ENCODE measurements around the gene DENND4C. TPM values are rescaled to one million over a fixed set of nuclear protein-coding genes. Genes with fewer than 3 reads are reported as not detected.
"Not testable (repeated sequence)": the region's sequence is repeated elsewhere in the genome, so short reads cannot be mapped to it uniquely, and the experiment has no call there.

DENND4C gene
- polyA plus RNA-seq, 3 donors: 37.4 to 57.9 (median 50.0) TPM

DNA sequence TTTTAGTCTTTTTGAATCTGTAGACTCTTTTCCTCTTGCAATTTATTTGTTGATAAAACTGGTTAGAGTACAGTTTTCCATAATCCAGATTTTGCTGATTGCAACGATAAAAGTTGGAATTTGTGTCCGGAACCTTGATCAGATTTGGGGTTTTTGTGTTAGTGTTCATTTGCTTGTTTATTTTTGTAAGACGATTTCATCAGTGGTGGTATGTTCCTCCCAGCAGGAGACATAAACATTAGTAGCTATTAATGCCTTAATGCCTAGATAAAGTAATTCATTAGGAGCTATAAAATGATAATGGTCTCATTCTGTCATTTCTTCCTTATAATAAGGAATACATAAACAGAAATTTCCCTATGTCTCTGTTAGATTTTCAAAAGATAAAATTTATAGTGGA is 128.2 kb downstream of the DENND4C start:
- no peak for DNase-seq

DNA sequence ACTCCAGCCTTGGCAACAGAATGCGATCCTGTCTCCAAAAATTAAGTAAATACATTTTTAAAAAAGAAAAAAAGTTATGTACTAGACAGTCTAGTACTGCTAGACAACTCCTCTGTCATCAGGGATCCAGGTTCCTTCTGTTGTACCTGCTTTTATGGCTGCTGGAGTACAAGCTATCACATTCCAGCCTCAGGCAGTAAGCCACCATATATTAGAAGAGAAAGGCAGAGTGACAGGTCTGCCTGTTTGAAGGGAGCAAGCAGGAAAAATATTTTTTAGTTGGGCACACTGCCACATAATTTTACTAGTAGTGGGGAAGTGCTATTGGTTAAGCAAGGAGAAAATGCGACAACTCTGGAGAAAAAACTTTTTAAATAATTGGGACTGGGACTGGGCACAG is 138.6 kb downstream of the DENND4C start:
- DNase-seq: no peak

DNA sequence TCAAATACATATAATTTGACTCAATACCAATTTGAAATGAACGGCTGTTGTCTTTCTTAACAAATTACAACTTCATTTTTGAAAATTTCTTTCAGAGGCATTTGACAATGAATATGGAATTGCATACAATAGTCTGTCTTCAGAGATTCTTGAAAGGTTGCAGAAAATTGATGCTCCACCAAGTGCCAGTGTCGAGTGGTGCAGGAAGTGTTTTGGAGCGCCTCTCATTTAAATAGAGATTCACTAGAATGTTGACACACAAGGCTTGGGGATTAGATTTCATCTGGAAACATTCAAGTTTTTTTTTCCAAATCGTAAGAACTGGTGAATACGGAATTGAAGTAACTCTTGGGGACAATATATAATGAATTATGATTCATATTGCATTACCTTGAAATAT is 141.4 kb downstream of the DENND4C start:
- DNase-seq: no peak

- DNase-seq: no peak
These were observed 142.1 kb downstream of the DENND4C start for GRCh38 chr9:19372567-19372966.

- DNase-seq: no peak
These were observed 143.0 kb downstream of the DENND4C start for GRCh38 chr9:19373527-19373926.

GRCh38 chr9:19375538-19375937 is 145.0 kb downstream of the DENND4C start:
- DNase-seq: no peak

DNA sequence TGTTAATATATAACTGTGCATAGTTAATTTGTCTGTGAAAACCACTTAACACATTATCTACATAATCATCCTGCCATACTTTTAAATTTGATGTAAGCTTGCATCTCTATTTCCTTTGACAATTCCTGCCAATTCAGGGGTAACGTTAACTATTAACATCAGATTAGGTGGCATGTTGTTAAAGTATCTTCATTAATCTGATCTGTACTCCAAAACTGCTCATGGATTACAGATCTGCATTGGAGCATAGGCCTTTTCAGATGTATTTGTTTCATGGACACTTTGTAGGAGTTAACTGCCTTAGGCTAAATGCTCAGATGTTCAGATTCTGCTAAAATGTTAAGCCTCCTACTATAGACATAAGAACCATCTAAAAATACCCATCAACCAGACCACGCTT is 146.4 kb downstream of the DENND4C start:
- no peak for DNase-seq

- DNase-seq: no peak
These were observed 147.7 kb downstream of the DENND4C start for GRCh38 chr9:19378164-19378563.

- no peak for DNase-seq
These were observed 148.2 kb downstream of the DENND4C start for GRCh38 chr9:19378647-19379046.

DNA sequence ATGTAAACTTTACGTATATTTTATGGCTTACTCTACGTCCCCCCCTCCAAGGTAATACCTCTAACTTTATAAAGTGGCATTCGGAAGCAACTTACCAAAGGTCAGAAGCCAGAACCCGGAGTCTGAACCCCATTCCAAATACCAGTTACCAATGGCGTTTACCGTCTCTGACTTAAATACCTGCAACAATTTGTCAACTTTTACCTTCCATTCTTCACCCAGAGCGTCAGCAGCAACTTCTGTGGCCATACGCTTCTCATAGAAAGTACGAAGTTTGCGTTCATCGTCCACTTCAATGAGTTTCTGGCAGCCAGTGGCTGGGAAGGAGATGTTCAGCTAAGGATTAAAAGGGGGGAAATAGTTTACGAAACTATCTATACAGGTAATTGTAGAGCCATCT is 148.8 kb downstream of the DENND4C start:
- DNase-seq: no peak

GRCh38 chr9:19379697-19380046 is 149.2 kb downstream of the DENND4C start:
- peak; percentile 26 for DNase-seq

DNA sequence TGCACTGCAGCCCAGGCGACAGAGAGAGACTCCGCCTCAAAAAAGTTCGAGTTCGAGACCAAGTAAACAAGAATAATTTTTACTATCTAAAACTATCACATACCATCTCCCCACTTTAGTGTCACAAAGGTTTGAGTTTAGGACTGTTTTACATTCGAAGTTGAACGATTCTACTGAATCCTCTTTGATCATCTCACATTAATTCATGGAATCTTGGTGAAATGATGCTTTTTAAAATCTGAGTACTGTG is 150.3 kb downstream of the DENND4C start:
- peak; percentile 7 for DNase-seq

DNA sequence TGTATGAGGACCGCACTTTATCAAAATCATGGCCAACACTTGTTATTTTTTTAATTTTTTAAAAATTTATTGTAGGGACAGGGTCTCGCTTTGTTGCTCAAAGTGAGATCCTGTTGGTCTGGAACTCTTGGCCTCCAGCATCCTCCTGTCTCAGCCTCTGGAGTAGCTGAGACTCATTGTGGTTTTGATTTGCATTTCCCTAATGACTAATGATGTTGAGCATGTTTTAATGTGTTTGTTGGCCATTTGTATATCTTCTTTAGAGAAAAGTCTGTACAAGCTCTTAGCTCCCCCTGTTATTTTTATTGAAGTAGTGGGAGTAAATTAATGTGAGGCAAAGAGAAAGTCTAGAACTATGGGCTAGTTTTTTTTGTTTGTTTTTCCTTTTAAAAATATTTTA is 151.2 kb downstream of the DENND4C start:
- no peak for DNase-seq

GRCh38 chr9:19385212-19385611 is 154.7 kb downstream of the DENND4C start:
- DNase-seq: not testable (repeated sequence)

DNA sequence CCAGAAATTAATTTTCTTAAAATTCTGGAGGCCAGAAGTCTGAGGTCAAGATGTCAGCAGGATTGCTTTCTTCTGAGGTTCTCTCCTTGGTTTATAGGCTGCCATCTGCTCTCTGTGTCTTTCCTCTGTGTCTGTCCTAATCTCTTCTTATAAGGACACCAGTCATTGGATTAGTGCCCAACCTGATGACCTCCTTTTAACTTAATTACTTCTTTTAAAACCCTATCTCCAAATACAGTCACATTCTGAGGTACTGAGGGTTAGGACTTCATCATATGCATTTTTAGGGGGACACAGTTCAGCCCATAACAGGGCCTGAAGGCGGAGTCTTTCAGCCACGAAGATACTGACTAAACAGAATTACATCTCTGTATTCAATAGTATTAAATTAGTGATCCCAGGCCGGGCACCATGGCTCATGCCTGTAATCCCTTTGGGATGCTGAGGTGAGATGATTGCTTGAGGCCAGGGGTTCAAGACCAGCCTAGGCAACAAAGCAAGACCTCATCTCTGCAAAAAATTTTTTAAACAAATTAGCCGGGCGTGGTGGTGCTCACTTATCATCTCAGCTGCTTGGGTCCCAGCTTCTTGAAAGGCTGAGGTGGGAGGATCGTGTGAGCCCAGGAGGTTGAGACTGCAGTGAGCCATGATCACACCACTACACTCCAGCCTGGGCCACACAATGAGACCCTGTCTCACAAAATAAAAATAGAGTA is 155.5 kb downstream of the DENND4C start:
- no peak for DNase-seq

GRCh38 chr9:19386502-19387044 is 156.1 kb downstream of the DENND4C start:
- DNase-seq: no peak

- no peak for DNase-seq
These were observed 156.8 kb downstream of the DENND4C start for GRCh38 chr9:19387317-19387716.

DNA sequence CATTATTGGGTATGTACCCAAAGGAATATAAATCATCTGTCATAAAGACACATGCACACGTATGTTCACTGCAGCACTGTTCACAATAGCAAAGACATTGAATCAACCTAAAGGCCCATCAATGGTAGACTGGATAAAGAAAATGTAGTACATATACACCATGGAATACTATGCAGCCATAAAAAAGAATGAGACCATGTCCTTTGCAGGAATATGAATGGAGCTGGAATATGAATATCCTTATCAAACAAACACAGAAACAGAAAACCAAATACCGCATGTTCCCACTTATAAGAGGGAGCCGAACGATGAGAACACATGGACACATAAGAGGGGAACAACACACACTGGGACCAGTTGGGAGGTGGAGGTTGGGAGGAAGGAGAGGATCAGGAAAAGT is 159.0 kb downstream of the DENND4C start:
- not testable (repeated sequence) for DNase-seq

- DNase-seq: no peak
These were observed 167.4 kb downstream of the DENND4C start for GRCh38 chr9:19397845-19398244.

DNA sequence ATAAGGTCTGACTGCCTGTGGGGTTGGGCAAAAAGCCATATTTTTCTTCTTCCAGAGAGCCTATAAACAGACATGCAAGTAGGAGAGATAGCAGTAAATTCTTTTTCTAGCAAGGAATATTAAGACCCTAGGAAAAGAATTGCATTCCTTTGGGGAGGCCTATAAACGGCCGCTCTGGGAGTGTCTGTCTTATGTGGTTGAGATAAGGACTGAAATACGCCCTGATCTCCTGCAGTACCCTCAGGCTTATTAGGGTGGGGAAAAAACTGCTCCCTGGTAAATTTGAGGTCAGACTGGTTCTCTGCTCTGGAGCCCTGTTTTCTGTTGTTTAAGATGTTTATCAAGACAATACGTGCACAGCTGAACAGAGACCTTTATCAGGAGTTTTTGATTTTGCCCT is 172.7 kb downstream of the DENND4C start:
- DNase-seq: not testable (repeated sequence)

- no peak for DNase-seq
These were observed 174.0 kb downstream of the DENND4C start for GRCh38 chr9:19404283-19405075.

- no peak for DNase-seq
These were observed 175.3 kb downstream of the DENND4C start for GRCh38 chr9:19405771-19406170.

GRCh38 chr9:19408316-19408692 is 177.8 kb downstream of the DENND4C start:
- DNase-seq: no peak
